IMR-90 (cell line): Measurements from ENCODE around the gene GARS1. TPM values are rescaled to one million over a fixed set of nuclear protein-coding genes. Genes with fewer than 3 reads are reported as not detected.

ENCODE experiments used
- ATAC-seq: fragments of 200-7000 bp; cut with Tn5 transposase; 2 replicates; pipeline ENCODE4 v1.9.1; 2020; ENCODE audit warnings: low read depth, mild to moderate bottlenecking, moderate library complexity
- BruUV-seq: library from RNA; stranded (reverse); fragments of 400-500 nt; replicated peaks from 2 replicates; lab custom pipeline; 2021; lab: Mats Ljungman, UMichigan
- CTCF ChIA-PET: fragments of 300-600 bp; formaldehyde crosslinking; extraction: SDS; loops from one replicate; lab custom pipeline; 2021; ENCODE audit warnings: antibody characterized with exemption; lab: Yijun Ruan, JAX
- POLR2A ChIA-PET: fragments of 300-600 bp; sonication (Branson Sonifier 250); formaldehyde crosslinking; loops from one replicate; lab custom pipeline; 2022; ENCODE audit warnings: antibody characterized with exemption; ENCODE audit not compliant: unreplicated experiment; lab: Charles Lee
- DNase-seq: peaks from one replicate; pipeline ENCODE4 v3.0.0; 2013
- H2AFZ ChIP-seq: replicated peaks from 2 replicates; pipeline ENCODE3; 2013; ENCODE audit warnings: low read length, mild to moderate bottlenecking; ENCODE audit not compliant: poor library complexity
- H2AK5ac ChIP-seq: 2 replicates; pipeline ENCODE4 v1.6.1; 2013; ENCODE audit warnings: low read depth, low read length, inconsistent platforms
- H2AK9ac ChIP-seq: replicated peaks from 2 replicates; pipeline ENCODE3; 2013; ENCODE audit warnings: mild to moderate bottlenecking, low read depth, low read length, moderate library complexity; ENCODE audit not compliant: poor library complexity
- H2BK120ac ChIP-seq: 2 replicates; pipeline ENCODE4 v1.6.1; 2013; ENCODE audit warnings: low read depth, low read length, inconsistent platforms
- H2BK15ac ChIP-seq: 3 replicates; pipeline ENCODE4 v1.6.1; 2013; ENCODE audit warnings: low read depth, low read length, inconsistent platforms
- H2BK20ac ChIP-seq: 2 replicates; pipeline ENCODE4 v1.6.1; 2013; ENCODE audit warnings: low read depth, mild to moderate bottlenecking, inconsistent platforms, low read length, moderate library complexity
- H2BK5ac ChIP-seq: 2 replicates; pipeline ENCODE4 v1.6.1; 2013; ENCODE audit warnings: mild to moderate bottlenecking, low read depth, low read length, inconsistent platforms; ENCODE audit not compliant: poor library complexity, severe bottlenecking
- H3K14ac ChIP-seq: replicated peaks from 2 replicates; pipeline ENCODE4 v1.6.1; 2013; ENCODE audit warnings: low read depth, low read length, inconsistent platforms
- H3K18ac ChIP-seq: 2 replicates; pipeline ENCODE4 v1.6.1; 2013; ENCODE audit warnings: low read depth, low read length, control low read depth
- H3K23ac ChIP-seq: 2 replicates; pipeline ENCODE4 v1.6.1; 2013; ENCODE audit warnings: low read depth, low read length, inconsistent platforms
- H3K27ac ChIP-seq: 2 replicates; pipeline ENCODE4 v1.5.1; 2013; ENCODE audit warnings: mild to moderate bottlenecking, control low read depth, low read length; ENCODE audit not compliant: insufficient read depth
- H3K27me3 ChIP-seq: 2 replicates; pipeline ENCODE4 v1.6.1; 2013; ENCODE audit warnings: low read length; ENCODE audit not compliant: control insufficient read depth, insufficient read depth
- H3K36me3 ChIP-seq: 2 replicates; pipeline ENCODE4 v1.6.1; 2013; ENCODE audit warnings: low read length, mixed read lengths; ENCODE audit not compliant: control insufficient read depth, insufficient read depth
- H3K4ac ChIP-seq: 2 replicates; pipeline ENCODE4 v1.6.1; 2013; ENCODE audit warnings: low read depth, low read length, inconsistent platforms
- H3K4me1 ChIP-seq: 2 replicates; pipeline ENCODE4 v1.6.1; 2013; ENCODE audit warnings: low read length, mixed read lengths; ENCODE audit not compliant: control insufficient read depth, insufficient read depth
- H3K4me2 ChIP-seq: 2 replicates; pipeline ENCODE4 v1.6.1; 2013; ENCODE audit warnings: low read depth, mild to moderate bottlenecking, control low read depth, low read length, moderate library complexity
- H3K4me3 ChIP-seq: 2 replicates; pipeline ENCODE4 v1.5.1; 2013; ENCODE audit warnings: low read depth, mild to moderate bottlenecking, control low read depth, low read length, moderate library complexity; ENCODE audit not compliant: insufficient read depth
- H3K56ac ChIP-seq: 2 replicates; pipeline ENCODE4 v1.6.1; 2013; ENCODE audit warnings: low read length, inconsistent platforms; ENCODE audit not compliant: insufficient read depth; ENCODE audit errors: extremely low read depth
- H3K79me1 ChIP-seq, 2 experiments: 2 replicates each; pipeline ENCODE4 v1.6.1; 2013; ENCODE audit warnings: low read length in 2 of 2, inconsistent platforms in 1 of 2, low read depth in 1 of 2
- H3K9ac ChIP-seq: 2 replicates; pipeline ENCODE4 v1.6.1; 2013; ENCODE audit warnings: low read depth, low read length, control low read depth
- H3K9me1 ChIP-seq: 2 replicates; pipeline ENCODE4 v1.6.1; 2013; ENCODE audit warnings: low read length, inconsistent platforms; ENCODE audit not compliant: insufficient read depth
- H3K9me3 ChIP-seq: 2 replicates; pipeline ENCODE4 v1.6.1; 2013; ENCODE audit warnings: low read length; ENCODE audit not compliant: control insufficient read depth, insufficient read depth
- H4K20me1 ChIP-seq: 2 replicates; pipeline ENCODE4 v1.6.1; 2013; ENCODE audit warnings: low read length, inconsistent platforms; ENCODE audit not compliant: insufficient read depth
- H4K5ac ChIP-seq: 2 replicates; pipeline ENCODE4 v1.6.1; 2013; ENCODE audit warnings: mild to moderate bottlenecking, low read depth, low read length, control low read depth
- H4K8ac ChIP-seq, 2 experiments: 2 replicates each; pipeline ENCODE4 v1.6.1; 2013; ENCODE audit warnings: low read depth in 2 of 2, low read length in 2 of 2, control low read depth in 1 of 2, inconsistent platforms in 1 of 2
- H4K91ac ChIP-seq: 2 replicates; pipeline ENCODE4 v1.6.1; 2013; ENCODE audit warnings: low read depth, low read length, inconsistent platforms; ENCODE audit not compliant: insufficient read depth
- WGBS, 2 experiments: methylation state at CpG; one replicate each; pipeline versions ENCODE4 v1.1.5 to v1.1.7; 2013; ENCODE audit warnings: missing lambda C conversion rate in 2 of 2; ENCODE audit not compliant: insufficient read length in 1 of 2; ENCODE audit errors: extremely low coverage in 2 of 2; 5-methylcytosine and 5-hydroxymethylcytosine counted together
- dilution Hi-C: fragments of 300-500 bp; cut with HindIII; formaldehyde crosslinking; loops from one replicate; pipeline ENCODE4 v1.14.3; 2018; ENCODE audit warnings: low sequenced_read_pairs; ENCODE audit not compliant: unreplicated experiment
- in situ Hi-C: fragments of 300-500 bp; cut with MboI; formaldehyde crosslinking; loops from 3 replicates; pipeline ENCODE4 v1.14.3; 2019; ENCODE audit warnings: low sequenced_read_pairs, inconsistent platforms, mixed read lengths
- intact Hi-C: fragments of 100-400 bp; cut with micrococcal nuclease; formaldehyde crosslinking; loops from 2 replicates; pipeline ENCODE4 v1.10.0; 2022
- polyA plus RNA-seq, 3 experiments: library from polyadenylated mRNA; depleted of rRNA; stranded (reverse); fragments of >200 nt; gene quantifications; 2 replicates each; pipeline ENCODE4 v1.2.3, GENCODE V29; 2012; ENCODE audit warnings: low replicate concordance in 1 of 3
- total RNA-seq: library from RNA; depleted of rRNA; stranded (reverse); fragments of >200 nt; gene quantifications from 2 replicates; pipeline ENCODE4 v1.2.3, GENCODE V29; 2012
- TF ChIP-seq, protein P1 (sequence below): fragments of 150-350 bp; IDR thresholded peaks from 2 replicates; pipeline ENCODE4 v1.6.1; 2016; ENCODE audit warnings: low read depth, mild to moderate bottlenecking, low read length, moderate library complexity, borderline replicate concordance

The GARS1 gene
- total and polyA plus RNA-seq, 2 of the 4 experiments (the other 2 are of a cell fraction) = 105 to 551 TPM

DNA sequence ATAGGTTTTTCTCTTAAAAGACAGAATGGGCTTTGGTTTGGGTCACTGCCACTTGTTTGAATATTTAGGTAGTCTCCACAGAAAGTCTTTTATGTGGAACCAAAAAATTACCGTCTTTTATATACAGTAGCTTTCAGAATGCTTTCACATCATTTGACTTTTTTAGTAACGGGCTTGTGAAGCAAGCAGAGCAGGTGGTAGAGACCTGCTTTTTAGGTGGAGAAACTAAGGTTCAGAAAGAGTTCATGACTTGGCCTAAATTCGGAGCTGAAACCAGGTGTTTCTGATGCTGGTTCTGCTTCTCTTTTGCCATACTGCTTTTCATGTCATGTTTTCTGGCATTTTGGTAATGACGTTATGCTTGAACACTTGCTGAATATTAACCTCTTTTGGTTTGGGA, 36.3 kb downstream of the GARS1 start:
- H3K36me3 ChIP-seq = peaks cover 61% of the 10 kb centered on the region
- H3K4me1 ChIP-seq = no peaks in the 10 kb centered on the region
- no peak overlapping the region for H2AK9ac ChIP-seq
- H4K91ac ChIP-seq = no peak overlapping the region
- no peak overlapping the region for H3K4ac ChIP-seq
- no peaks in the 10 kb centered on the region for H3K27me3 ChIP-seq
- no peak overlapping the region for H3K4me3 ChIP-seq
- no peak overlapping the region for H2BK120ac ChIP-seq
- no peak overlapping the region for H4K8ac ChIP-seq
- H3K56ac ChIP-seq = no peak overlapping the region
- in situ Hi-C loops = no loop called here
- peaks cover 38 to 52% of the 10 kb centered on the region in 2 experiments; a peak in 3 of 4 replicates for H3K79me1 ChIP-seq
- H3K18ac ChIP-seq = no peak overlapping the region
- H2BK5ac ChIP-seq = no peak overlapping the region
- ATAC-seq (no peak), DNase-seq (no peak)
- no peak overlapping the region for H3K4me2 ChIP-seq
- peaks cover 3% of the 10 kb centered on the region; the same call in 1 of the 2 replicates for H3K9me1 ChIP-seq
- dilution Hi-C loops = no loop called here
- no peak overlapping the region for H2BK20ac ChIP-seq
- no peak overlapping the region for H4K5ac ChIP-seq
- no peak overlapping the region for H3K9ac ChIP-seq
- BruUV-seq = no TSS peak
- no peak overlapping the region for H3K23ac ChIP-seq
- whole genome bisulfite sequencing, 2 experiments = no CpG with 5 or more reads among the region's 4 CpGs
- no peaks in the 10 kb centered on the region for H3K9me3 ChIP-seq
- no peak overlapping the region for H2AFZ ChIP-seq
- TF ChIP-seq, protein P1, sequence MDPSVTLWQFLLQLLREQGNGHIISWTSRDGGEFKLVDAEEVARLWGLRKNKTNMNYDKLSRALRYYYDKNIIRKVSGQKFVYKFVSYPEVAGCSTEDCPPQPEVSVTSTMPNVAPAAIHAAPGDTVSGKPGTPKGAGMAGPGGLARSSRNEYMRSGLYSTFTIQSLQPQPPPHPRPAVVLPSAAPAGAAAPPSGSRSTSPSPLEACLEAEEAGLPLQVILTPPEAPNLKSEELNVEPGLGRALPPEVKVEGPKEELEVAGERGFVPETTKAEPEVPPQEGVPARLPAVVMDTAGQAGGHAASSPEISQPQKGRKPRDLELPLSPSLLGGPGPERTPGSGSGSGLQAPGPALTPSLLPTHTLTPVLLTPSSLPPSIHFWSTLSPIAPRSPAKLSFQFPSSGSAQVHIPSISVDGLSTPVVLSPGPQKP = no peak
- intact Hi-C loops = loop anchor here (5.0 kb wide), 1 partner anchor 34 kb away; no protein-coding TSS in a partner anchor
- CTCF ChIA-PET = no interaction called here
- H4K20me1 ChIP-seq = peaks cover 46% of the 10 kb centered on the region
- H3K27ac ChIP-seq = no peak overlapping the region
- H3K14ac ChIP-seq = no peak overlapping the region
- no peak overlapping the region for H2BK15ac ChIP-seq
- H2AK5ac ChIP-seq = no peak overlapping the region
- POLR2A ChIA-PET = no interaction called here
